Body of pancreas (tissue), 4 donors: ENCODE measurements around the gene MYBPC3. TPM values are rescaled to one million over a fixed set of nuclear protein-coding genes. Genes with fewer than 3 reads are reported as not detected.

Experiments
- ATAC-seq: fragments of 150-250 bp; one replicate; pipeline ENCODE4 v1.9.1; 2016
- DNase-seq, 4 donors: peaks; one replicate each; pipeline ENCODE4 v3.0.0-alpha.2; 2019
- H3K27ac ChIP-seq, 4 donors: fragments of 200-600 bp; sonication (generic); 1 replicate in 3 of 4; 2 replicates in 1 of 4; pipeline versions ENCODE4 v1.5.1 to v1.6.1; 2016 to 2019; ENCODE audit warnings: mild to moderate bottlenecking in 1 of 4, mixed read lengths in 1 of 4, moderate library complexity in 1 of 4
- H3K27me3 ChIP-seq, 2 donors: fragments of 200-600 bp; sonication (generic); one replicate each; pipeline ENCODE4 v1.6.0; 2016; ENCODE audit warnings: mild to moderate bottlenecking in 1 of 2
- H3K36me3 ChIP-seq, 2 donors: fragments of 200-600 bp; sonication (generic); replicated peaks in 1 of 2; 2 replicates each; pipeline ENCODE4 v1.5.1; 2016; ENCODE audit warnings: low read depth in 2 of 2; ENCODE audit not compliant: insufficient read depth in 1 of 2
- H3K4me1 ChIP-seq: fragments of 200-600 bp; sonication (generic); one replicate; pipeline ENCODE4 v1.6.0; 2016
- H3K4me3 ChIP-seq, 2 donors: fragments of 200-600 bp; sonication (generic); 1 replicate in 1 of 2; 2 replicates in 1 of 2; pipeline ENCODE4 v1.5.1; 2016 to 2019
- H3K9me3 ChIP-seq, 3 donors: fragments of 200-600 bp; sonication (generic); 1 replicate in 2 of 3; 2 replicates in 1 of 3; pipeline ENCODE4 v1.5.1; 2016
- CTCF ChIP-seq, 7 experiments: fragments of 450-650 bp in 4 of 7; fragments of 200-600 bp in 3 of 7; sonication (generic) in 3 of 7; IDR thresholded peaks; one replicate each; pipeline ENCODE4 v1.5.1; 2016 to 2019; ENCODE audit warnings: antibody characterized with exemption in 7 of 7
- POLR2A ChIP-seq, 3 donors: fragments of 450-650 bp; IDR thresholded peaks; one replicate each; pipeline ENCODE4 v1.6.1; 2016; ENCODE audit warnings: antibody characterized with exemption in 3 of 3, mild to moderate bottlenecking in 2 of 3
- WGBS, 2 donors: methylation state at CpG; one replicate each; pipeline ENCODE4 v1.1.5; 2017; 5-methylcytosine and 5-hydroxymethylcytosine counted together
- intact Hi-C: fragments of 100-400 bp; cut with DNase I; formaldehyde crosslinking; loops from one replicate; pipeline ENCODE4 v1.15.1; 2023
- total RNA-seq, 2 donors: library from RNA; depleted of rRNA; stranded (reverse); fragments of >200 nt; gene quantifications; one replicate each; pipeline ENCODE4 v1.1.0, GENCODE V29; 2016

MYBPC3 gene
- total RNA-seq, 2 donors from 2014 or later: not detected

DNA sequence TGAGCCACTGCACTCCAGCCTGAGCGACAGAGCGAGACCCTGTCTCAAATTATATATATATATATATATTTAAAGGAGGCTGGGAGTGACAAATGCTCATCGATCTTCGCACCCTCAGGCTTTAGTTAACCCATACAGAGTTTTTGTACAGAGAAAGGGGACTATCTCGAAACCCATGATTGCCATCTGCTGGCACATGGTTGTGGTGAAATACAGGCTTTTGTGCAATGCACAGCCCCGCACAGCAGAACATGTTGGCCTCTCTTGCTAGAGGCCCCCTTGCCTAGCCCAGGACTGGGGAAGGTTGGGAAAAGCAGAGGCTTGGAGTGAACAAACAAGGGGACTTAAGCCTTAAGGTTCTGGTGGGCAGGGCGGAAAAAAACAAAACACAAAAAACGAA is 3.6 kb downstream of the MYBPC3 start:
- no peak overlapping the region for H3K27ac ChIP-seq
- no peaks in the 10 kb centered on the region for H3K36me3 ChIP-seq
- ATAC-seq (no peak), DNase-seq (no peak)
- no peak for TF ChIP-seq CTCF (IDR thresholded peaks at IDR 0.05)
- TF ChIP-seq POLR2A (IDR thresholded peaks at IDR 0.05): no peak
- no peak overlapping the region for H3K4me3 ChIP-seq
- H3K27me3 ChIP-seq: no peaks in the 10 kb centered on the region
- peaks cover 21% of the 10 kb centered on the region for H3K4me1 ChIP-seq
- H3K9me3 ChIP-seq: no peaks in the 10 kb centered on the region
- intact Hi-C loops: no loop called here
- WGBS, 2 donors: 70 to 75% methylated on average over 8 of the region's 8 CpGs

DNA sequence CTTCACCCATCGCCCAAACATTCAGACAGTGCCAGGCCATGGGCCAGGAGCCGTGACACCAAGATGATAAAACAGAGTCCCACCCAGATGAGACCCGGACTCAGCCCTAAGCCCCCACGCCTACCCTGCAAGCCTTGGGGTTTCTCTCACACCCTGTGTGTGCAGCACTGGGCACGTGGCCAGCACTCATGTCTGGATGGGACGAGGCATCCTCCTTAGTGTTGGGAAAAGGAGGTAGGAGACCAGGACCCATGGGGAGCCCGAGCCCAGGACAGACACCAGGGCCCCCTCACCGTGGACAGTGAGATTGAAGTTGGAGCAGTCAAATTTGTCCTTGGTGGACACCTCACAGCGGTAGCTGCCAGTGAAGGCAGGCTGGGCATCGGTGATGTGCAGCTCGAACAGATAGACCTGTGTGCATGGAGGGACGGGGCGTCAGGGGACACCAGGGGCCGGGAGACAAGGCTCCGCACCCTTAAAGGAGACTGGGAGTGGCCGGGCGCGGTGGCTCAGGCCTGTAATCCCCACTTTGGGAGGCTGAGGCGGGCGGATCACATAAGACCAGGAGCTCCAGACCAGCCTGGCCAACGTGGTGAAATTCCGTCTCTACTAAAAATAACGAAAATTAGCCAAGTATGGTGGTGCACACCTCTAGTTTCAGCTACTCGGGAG is 4.2 kb downstream of the MYBPC3 start:
- H3K27ac ChIP-seq: no peak overlapping the region
- WGBS, 2 donors: 82 to 88% methylated on average over 16 to 24 of the region's 24 CpGs
- no peaks in the 10 kb centered on the region for H3K9me3 ChIP-seq
- intact Hi-C loops: no loop called here
- TF ChIP-seq POLR2A (IDR thresholded peaks at IDR 0.05) (no peak), CTCF (IDR thresholded peaks at IDR 0.05) (no peak)
- H3K36me3 ChIP-seq: no peaks in the 10 kb centered on the region
- peaks cover 21% of the 10 kb centered on the region for H3K4me1 ChIP-seq
- no peaks in the 10 kb centered on the region for H3K27me3 ChIP-seq
- H3K4me3 ChIP-seq: no peak overlapping the region
- no peak for DNase-seq
- ATAC-seq: no peak

GRCh38 chr11:47347137-47347536 is 5.4 kb downstream of the MYBPC3 start:
- DNase-seq: no peak
- H3K27me3 ChIP-seq: no peaks in the 10 kb centered on the region
- H3K4me1 ChIP-seq: peaks cover 12% of the 10 kb centered on the region
- intact Hi-C loops: no loop called here
- WGBS, 2 donors: 84% methylated on average over 5 of the region's 5 CpGs; no CpG with 5 or more reads in 1 of the 2 donors
- no peak overlapping the region for H3K4me3 ChIP-seq
- H3K36me3 ChIP-seq: no peaks in the 10 kb centered on the region
- H3K9me3 ChIP-seq: no peaks in the 10 kb centered on the region
- no peak for ATAC-seq
- H3K27ac ChIP-seq: no peak overlapping the region
- TF ChIP-seq POLR2A (IDR thresholded peaks at IDR 0.05) (no peak), CTCF (IDR thresholded peaks at IDR 0.05) (no peak)

DNA sequence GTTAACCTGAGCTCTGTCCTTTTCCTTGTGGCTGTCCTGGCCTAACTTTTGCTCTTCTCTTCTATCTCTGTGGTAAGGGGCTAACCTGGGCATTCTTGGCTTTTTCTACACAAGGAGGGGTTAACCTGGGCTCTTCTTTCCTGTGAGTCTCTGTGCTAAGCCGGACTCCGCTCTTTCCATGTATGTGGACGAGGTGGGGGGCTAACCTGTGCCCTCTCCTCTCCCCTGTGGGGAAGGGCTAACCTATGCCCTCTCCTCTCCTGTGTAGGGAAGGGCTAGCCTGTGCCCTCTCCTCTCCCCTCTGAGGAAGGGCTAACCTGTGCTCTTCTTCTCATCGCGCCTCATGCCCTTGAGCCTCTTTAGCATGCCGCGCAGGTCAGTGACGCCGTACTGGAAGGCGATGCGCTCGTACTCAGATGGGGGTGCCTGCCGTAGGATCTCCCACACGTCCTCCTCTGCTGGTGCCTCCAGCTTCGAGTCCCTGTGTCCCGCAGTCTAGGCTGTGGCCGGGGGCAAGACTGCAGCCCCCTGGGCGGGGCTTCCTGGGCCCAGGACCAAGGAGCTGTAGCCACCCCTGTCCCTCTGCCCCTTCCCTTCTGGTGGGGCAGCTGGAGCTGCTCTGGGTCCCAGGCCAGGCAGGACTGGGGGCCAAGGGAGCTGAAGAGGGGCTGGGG is 6.5 kb downstream of the MYBPC3 start:
- intact Hi-C loops: no loop called here
- no peaks in the 10 kb centered on the region for H3K9me3 ChIP-seq
- no peak overlapping the region for H3K4me3 ChIP-seq
- whole genome bisulfite sequencing, 2 donors: 86 to 91% methylated on average over 5 to 18 of the region's 18 CpGs
- no peak overlapping the region for H3K27ac ChIP-seq
- TF ChIP-seq CTCF (IDR thresholded peaks at IDR 0.05) (no peak), POLR2A (IDR thresholded peaks at IDR 0.05) (no peak)
- no peaks in the 10 kb centered on the region for H3K27me3 ChIP-seq
- H3K36me3 ChIP-seq: no peaks in the 10 kb centered on the region
- no peak for DNase-seq
- peaks cover 1% of the 10 kb centered on the region for H3K4me1 ChIP-seq
- no peak for ATAC-seq

- no peak for DNase-seq
- Histone ChIP-seq H3K36me3 (no peaks in the 10 kb centered on the region), H3K9me3 (no peaks in the 10 kb centered on the region), H3K4me1 (no peaks in the 10 kb centered on the region), H3K27me3 (no peaks in the 10 kb centered on the region), H3K27ac (no peak overlapping the region), H3K4me3 (no peak overlapping the region)
- TF ChIP-seq CTCF (IDR thresholded peaks at IDR 0.05) (no peak), POLR2A (IDR thresholded peaks at IDR 0.05) (no peak)
- intact Hi-C loops: no loop called here
- ATAC-seq: no peak
- 96 to 98% methylated on average over 14 to 15 of the region's 15 CpGs for WGBS, 2 donors
Observed at GRCh38 chr11:47342854-47343253, 9.6 kb downstream of the MYBPC3 start.
